ENCODE results near the gene ACLY. TPM values are rescaled to one million over a fixed set of nuclear protein-coding genes. Genes with fewer than 3 reads are reported as not detected.

Gene ACLY
- total RNA-seq, 1 experiment from 2014 or later: 350 TPM

GRCh38 chr17:41917192-41917591, 1.6 kb downstream of the ACLY start:
- ChIA-PET CTCF (interaction anchor here (0.7 to 8.6 kb wide), 5 partner anchors 13 to 179 kb away, joined by 3 to 134 read pairs (median 20); partner anchors contain the start of genes JUP and ODAD4), POLR2A (interaction anchor here (0.6 to 2.6 kb wide), 4 partner anchors 13 to 119 kb away, joined by 3 to 14 read pairs (median 6); partner anchors contain the start of genes CNP and ODAD4)
- no peak for ATAC-seq
- peaks cover 17% of the 10 kb centered on the region for H3K36me3 Mint-ChIP-seq
- no peak for DNase-seq (ENCODE audit: low spot score)
- TF ChIP-seq JUN (CRISPR knock-in tag; IDR thresholded peaks at IDR 0.05): no peak
- TF ChIP-seq GTF2I (CRISPR knock-in tag; conservative IDR thresholded peaks at IDR 0.05): no peak
- no peak for TF ChIP-seq NFYB (CRISPR knock-in tag; conservative IDR thresholded peaks at IDR 0.05; ENCODE audit: low read depth)
- no peak for TF ChIP-seq ZNF396 (CRISPR knock-in tag; IDR thresholded peaks at IDR 0.05; ENCODE audit: borderline replicate concordance)
- no peak for TF ChIP-seq FOXJ3 (CRISPR knock-in tag; IDR thresholded peaks at IDR 0.05; ENCODE audit: borderline replicate concordance)
- TF ChIP-seq EMX1 (CRISPR knock-in tag; IDR thresholded peaks at IDR 0.05): no peak
- no peak for TF ChIP-seq ZNF425 (CRISPR knock-in tag; conservative IDR thresholded peaks at IDR 0.05)
- no peak for TF ChIP-seq PREB (CRISPR knock-in tag; IDR thresholded peaks at IDR 0.05; ENCODE audit: borderline replicate concordance)
- TF ChIP-seq ARID4B (CRISPR knock-in tag; IDR thresholded peaks at IDR 0.05; ENCODE audit: borderline replicate concordance): no peak
- TF ChIP-seq KAT7 (CRISPR knock-in tag; IDR thresholded peaks at IDR 0.05; ENCODE audit: borderline replicate concordance): no peak
- H3K9me3 Mint-ChIP-seq: no peaks in the 10 kb centered on the region
- no peaks in the 10 kb centered on the region for H3K27me3 Mint-ChIP-seq (ENCODE audit: low read depth)
- peak overlapping the region; percentile 52; the same call in 1 of the 2 replicates for H3K27ac Mint-ChIP-seq
- H3K4me1 Mint-ChIP-seq: peaks cover 51% of the 10 kb centered on the region
- H3K4me3 Mint-ChIP-seq: peak overlapping the region; percentile 84

GRCh38 chr17:41915566-41915965, 3.2 kb downstream of the ACLY start:
- peaks cover 51% of the 10 kb centered on the region for H3K4me1 Mint-ChIP-seq
- TF ChIP-seq GTF2I (CRISPR knock-in tag; conservative IDR thresholded peaks at IDR 0.05) (no peak), PREB (CRISPR knock-in tag; IDR thresholded peaks at IDR 0.05; ENCODE audit: borderline replicate concordance) (no peak), CBFB (CRISPR knock-in tag; IDR thresholded peaks at IDR 0.05; ENCODE audit: low read depth) (no peak), ATF2 (CRISPR knock-in tag; IDR thresholded peaks at IDR 0.05; ENCODE audit: borderline replicate concordance, low read depth) (no peak), NFE2L1 (CRISPR knock-in tag; IDR thresholded peaks at IDR 0.05) (no peak), PRDM15 (CRISPR knock-in tag; IDR thresholded peaks at IDR 0.05) (no peak), ATF3 (CRISPR knock-in tag; conservative IDR thresholded peaks at IDR 0.05) (no peak), ZMAT4 (CRISPR knock-in tag; IDR thresholded peaks at IDR 0.05) (no peak), E2F5 (CRISPR knock-in tag; IDR thresholded peaks at IDR 0.05) (no peak)

More at GRCh38 chr17:41915566-41915965, 3.2 kb downstream of the ACLY start:
- Mint-ChIP-seq H3K9me3 (no peaks in the 10 kb centered on the region), H3K36me3 (peaks cover 31% of the 10 kb centered on the region), H3K4me3 (peak overlapping the region; percentile 52), H3K27me3 (ENCODE audit: low read depth) (no peaks in the 10 kb centered on the region), H3K27ac (peak overlapping the region; percentile 94)
- DNase-seq (ENCODE audit: low spot score) (no peak), ATAC-seq (no peak)
- POLR2A ChIA-PET: interaction anchor here (1.3 kb wide), 1 partner anchor 44 kb away, joined by 3 read pairs; no protein-coding TSS in a partner anchor
- CTCF ChIA-PET: interaction anchor here (1.0 to 8.6 kb wide), 3 partner anchors 15 to 102 kb away, joined by 3 to 134 read pairs (median 21); partner anchors contain the start of genes DNAJC7 and ODAD4
